Ectodermal cell (in vitro differentiated cells): ENCODE results near the gene YWHAQ.

Experiments used
- H3K27ac ChIP-seq: 2 replicates; pipeline ENCODE4 v1.7.0; 2013; ENCODE audit warnings: mild to moderate bottlenecking, low read depth, low read length; ENCODE audit not compliant: insufficient read depth, poor library complexity, severe bottlenecking
- H3K27me3 ChIP-seq: 2 replicates; pipeline ENCODE4 v1.7.0; 2013; ENCODE audit warnings: mild to moderate bottlenecking, low read length; ENCODE audit not compliant: insufficient read depth, control insufficient read depth, poor library complexity, severe bottlenecking
- H3K36me3 ChIP-seq: one replicate; pipeline ENCODE4 v1.7.0; 2013; ENCODE audit warnings: low read length; ENCODE audit not compliant: control insufficient read depth, insufficient read depth
- H3K4me1 ChIP-seq: one replicate; pipeline ENCODE4 v1.7.0; 2013; ENCODE audit warnings: low read length; ENCODE audit not compliant: control insufficient read depth, insufficient read depth
- H3K4me3 ChIP-seq: 2 replicates; pipeline ENCODE4 v1.7.0; 2013; ENCODE audit warnings: low read depth, low read length, control low read depth; ENCODE audit not compliant: insufficient read depth
- H3K9me3 ChIP-seq: 2 replicates; pipeline ENCODE4 v1.7.0; 2013; ENCODE audit warnings: mild to moderate bottlenecking, low read length, moderate library complexity; ENCODE audit not compliant: control insufficient read depth
- WGBS, 2 experiments: methylation state at CpG; one replicate each; pipeline ENCODE4 v1.1.7; 2013; ENCODE audit warnings: missing lambda C conversion rate in 2 of 2; 5-methylcytosine and 5-hydroxymethylcytosine counted together

The YWHAQ gene

GRCh38 chr2:9647884-9648283, 17.1 kb upstream of the YWHAQ start:
- no peaks in the 10 kb centered on the region for H3K27me3 ChIP-seq
- H3K9me3 ChIP-seq, result no peaks in the 10 kb centered on the region
- 77 to 86% methylated on average over 6 of the region's 6 CpGs for WGBS, 2 experiments
- H3K4me1 ChIP-seq, result no peaks in the 10 kb centered on the region
- H3K36me3 ChIP-seq, result no peaks in the 10 kb centered on the region
- H3K4me3 ChIP-seq, result no peak overlapping the region
- no peak overlapping the region for H3K27ac ChIP-seq

- H3K4me1 ChIP-seq, result no peaks in the 10 kb centered on the region
- H3K27me3 ChIP-seq, result no peaks in the 10 kb centered on the region
- no peaks in the 10 kb centered on the region for H3K36me3 ChIP-seq
- H3K27ac ChIP-seq, result no peak overlapping the region
- no peaks in the 10 kb centered on the region for H3K9me3 ChIP-seq
- WGBS, 2 experiments, result 88 to 89% methylated on average over 17 of the region's 17 CpGs
- no peak overlapping the region for H3K4me3 ChIP-seq
Measured at GRCh38 chr2:9646196-9647030, 15.6 kb upstream of the YWHAQ start.

- Histone ChIP-seq H3K4me3 (no peak overlapping the region), H3K27ac (no peak overlapping the region), H3K27me3 (no peaks in the 10 kb centered on the region), H3K4me1 (no peaks in the 10 kb centered on the region), H3K9me3 (no peaks in the 10 kb centered on the region), H3K36me3 (no peaks in the 10 kb centered on the region)
- WGBS, 2 experiments, result 95% methylated on average over 9 of the region's 9 CpGs
Measured at GRCh38 chr2:9644603-9645002, 13.8 kb upstream of the YWHAQ start.

- Histone ChIP-seq H3K4me3 (no peak overlapping the region), H3K27ac (no peak overlapping the region), H3K27me3 (no peaks in the 10 kb centered on the region), H3K9me3 (no peaks in the 10 kb centered on the region), H3K4me1 (no peaks in the 10 kb centered on the region), H3K36me3 (no peaks in the 10 kb centered on the region)
- 93 to 98% methylated on average over 7 of the region's 7 CpGs for WGBS, 2 experiments
Measured at GRCh38 chr2:9644021-9644420, 13.2 kb upstream of the YWHAQ start.

GRCh38 chr2:9641641-9642040, 10.8 kb upstream of the YWHAQ start:
- 95 to 96% methylated on average over 4 of the region's 4 CpGs for WGBS, 2 experiments

DNA sequence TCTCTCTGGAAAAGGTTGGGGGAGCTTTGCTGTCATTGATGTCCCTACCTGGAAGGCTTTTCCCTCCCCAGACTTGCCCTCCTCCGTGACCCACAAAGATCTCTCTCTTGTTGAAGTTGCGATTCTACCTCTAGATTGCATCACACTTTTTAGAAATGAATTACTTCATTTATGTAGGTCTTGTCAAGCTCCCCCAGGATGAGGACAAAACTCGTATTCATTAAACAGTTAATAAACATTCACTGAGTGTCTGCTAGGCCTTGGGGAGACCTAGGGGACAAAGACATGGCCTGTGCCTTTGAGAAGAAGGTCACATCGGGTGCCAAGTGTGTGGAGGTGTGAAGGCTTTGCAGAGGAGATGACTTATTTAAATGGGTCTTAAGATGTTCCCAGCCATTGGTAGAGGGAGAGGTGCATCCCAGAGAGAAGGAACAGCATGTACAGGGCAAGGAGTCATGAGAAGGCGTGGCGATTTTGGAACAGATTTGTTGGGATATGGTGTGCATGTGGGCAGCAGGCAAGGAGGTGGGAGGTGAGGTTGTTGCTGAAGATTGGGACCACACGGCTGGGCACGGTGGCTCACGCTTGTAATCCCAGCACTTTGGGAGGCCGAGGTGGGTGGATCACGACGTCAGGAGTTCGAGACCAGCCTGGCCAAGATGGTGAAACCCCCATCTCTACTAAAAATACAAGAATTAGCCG, 9.8 kb upstream of the YWHAQ start:
- Histone ChIP-seq H3K36me3 (no peaks in the 10 kb centered on the region), H3K9me3 (no peaks in the 10 kb centered on the region), H3K4me3 (no peak overlapping the region), H3K4me1 (peaks cover 14% of the 10 kb centered on the region), H3K27ac (no peak overlapping the region), H3K27me3 (no peaks in the 10 kb centered on the region)
- 91 to 97% methylated on average over 14 of the region's 14 CpGs for WGBS, 2 experiments

More at GRCh38 chr2:9641641-9642040, 10.8 kb upstream of the YWHAQ start:
- H3K27me3 ChIP-seq, result no peaks in the 10 kb centered on the region
- H3K4me3 ChIP-seq, result no peak overlapping the region
- H3K4me1 ChIP-seq, result peaks cover 14% of the 10 kb centered on the region
- H3K27ac ChIP-seq, result no peak overlapping the region
- H3K9me3 ChIP-seq, result no peaks in the 10 kb centered on the region
- H3K36me3 ChIP-seq, result no peaks in the 10 kb centered on the region

GRCh38 chr2:9639740-9640343, 9.0 kb upstream of the YWHAQ start:
- 93% methylated on average over 11 of the region's 11 CpGs for WGBS, 2 experiments
- no peaks in the 10 kb centered on the region for H3K27me3 ChIP-seq
- peaks cover 14% of the 10 kb centered on the region for H3K4me1 ChIP-seq
- H3K36me3 ChIP-seq, result no peaks in the 10 kb centered on the region
- H3K4me3 ChIP-seq, result no peak overlapping the region
- H3K9me3 ChIP-seq, result no peaks in the 10 kb centered on the region
- no peak overlapping the region for H3K27ac ChIP-seq

GRCh38 chr2:9639000-9639602, 8.3 kb upstream of the YWHAQ start:
- peaks cover 14% of the 10 kb centered on the region for H3K4me1 ChIP-seq

DNA sequence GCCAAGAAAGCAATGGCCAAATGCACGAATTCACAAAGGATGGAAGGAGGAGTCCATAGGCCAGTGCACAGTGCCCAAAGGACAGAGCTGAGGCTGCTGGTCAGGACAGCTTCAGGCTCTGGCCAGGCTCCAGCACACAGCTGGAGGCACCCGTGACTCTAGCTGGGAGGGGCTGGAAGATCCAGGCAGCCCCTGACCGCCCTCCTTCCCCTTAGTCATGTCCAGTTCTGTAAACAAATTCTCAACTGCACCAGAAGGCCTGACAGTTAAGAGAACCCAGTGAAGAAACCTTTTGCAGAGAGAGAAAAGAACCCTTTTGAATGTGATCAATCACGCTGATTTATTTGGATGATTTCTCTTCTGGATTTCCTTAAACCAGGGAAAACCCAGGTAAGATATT, 7.7 kb upstream of the YWHAQ start:
- Histone ChIP-seq H3K36me3 (no peaks in the 10 kb centered on the region), H3K9me3 (no peaks in the 10 kb centered on the region), H3K4me1 (peaks cover 14% of the 10 kb centered on the region), H3K27me3 (peaks cover 3% of the 10 kb centered on the region), H3K27ac (no peak overlapping the region), H3K4me3 (no peak overlapping the region)
- WGBS, 2 experiments, result 80 to 81% methylated on average over 4 of the region's 4 CpGs

More at GRCh38 chr2:9639000-9639602, 8.3 kb upstream of the YWHAQ start:
- WGBS, 2 experiments, result 82 to 88% methylated on average over 6 of the region's 6 CpGs
- Histone ChIP-seq H3K27ac (no peak overlapping the region), H3K9me3 (no peaks in the 10 kb centered on the region), H3K27me3 (no peaks in the 10 kb centered on the region), H3K36me3 (no peaks in the 10 kb centered on the region), H3K4me3 (no peak overlapping the region)

GRCh38 chr2:9637330-9637729, 6.5 kb upstream of the YWHAQ start:
- Histone ChIP-seq H3K9me3 (no peaks in the 10 kb centered on the region), H3K27ac (no peak overlapping the region), H3K27me3 (peaks cover 7% of the 10 kb centered on the region), H3K4me1 (peaks cover 18% of the 10 kb centered on the region), H3K36me3 (no peaks in the 10 kb centered on the region), H3K4me3 (no peak overlapping the region)
- WGBS, 2 experiments, result 76 to 83% methylated on average over 2 of the region's 2 CpGs
